Uterus (tissue), 2 donors: ENCODE results near the gene SMOC2.

Source experiments
- POLR2A ChIP-seq, 2 donors: fragments of 450-650 bp; IDR thresholded peaks; one replicate each; pipeline ENCODE4 v1.6.1; 2016; ENCODE audit warnings: antibody characterized with exemption in 2 of 2, mild to moderate bottlenecking in 1 of 2, moderate library complexity in 1 of 2
- TF ChIP-seq, protein P1 (sequence below), 4 experiments: fragments of 200-600 bp in 2 of 4; fragments of 450-650 bp in 2 of 4; sonication (generic) in 2 of 4; IDR thresholded peaks; one replicate each; pipeline ENCODE4 v1.5.1; 2016 to 2019; ENCODE audit warnings: antibody characterized with exemption in 4 of 4, mild to moderate bottlenecking in 2 of 4, moderate library complexity in 1 of 4

DNA sequence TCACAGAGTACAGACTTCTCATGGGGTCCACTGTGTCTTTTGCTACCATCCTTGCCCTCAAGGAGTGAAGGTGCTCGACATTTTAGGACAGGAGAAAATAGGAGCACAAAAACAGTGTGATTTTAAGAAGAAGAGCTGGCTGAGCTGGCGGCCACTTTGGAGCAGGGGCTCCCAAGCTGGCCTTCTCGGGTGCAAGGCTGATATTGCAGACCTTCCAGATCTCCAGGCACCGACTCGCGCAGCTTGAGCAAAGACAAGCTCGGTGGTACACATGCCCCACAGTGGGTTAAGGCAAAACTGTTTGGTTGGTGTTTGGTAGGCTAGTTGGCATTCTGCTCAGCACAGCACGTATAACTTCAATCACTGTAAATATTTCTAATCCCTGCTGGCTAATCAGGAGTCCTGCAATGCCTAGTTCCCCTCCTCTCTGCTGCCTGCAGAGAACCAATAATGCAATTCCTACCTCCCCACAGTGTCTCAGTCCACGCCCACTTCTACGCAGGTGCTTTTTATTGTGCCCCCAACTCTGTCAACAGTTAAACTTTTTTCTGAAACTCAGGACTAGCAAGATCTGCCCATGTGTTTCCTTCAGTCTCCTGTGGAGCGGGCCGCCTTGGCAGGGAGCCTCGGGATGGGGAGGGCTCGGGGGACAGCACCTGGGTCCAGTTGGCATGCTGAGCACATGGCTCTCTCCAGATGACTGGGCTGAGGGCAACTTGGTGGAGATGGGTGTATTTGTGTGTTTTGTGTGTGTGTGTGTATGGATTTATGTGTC is 12.7 kb upstream of the SMOC2 start:
- TF ChIP-seq, protein P1, sequence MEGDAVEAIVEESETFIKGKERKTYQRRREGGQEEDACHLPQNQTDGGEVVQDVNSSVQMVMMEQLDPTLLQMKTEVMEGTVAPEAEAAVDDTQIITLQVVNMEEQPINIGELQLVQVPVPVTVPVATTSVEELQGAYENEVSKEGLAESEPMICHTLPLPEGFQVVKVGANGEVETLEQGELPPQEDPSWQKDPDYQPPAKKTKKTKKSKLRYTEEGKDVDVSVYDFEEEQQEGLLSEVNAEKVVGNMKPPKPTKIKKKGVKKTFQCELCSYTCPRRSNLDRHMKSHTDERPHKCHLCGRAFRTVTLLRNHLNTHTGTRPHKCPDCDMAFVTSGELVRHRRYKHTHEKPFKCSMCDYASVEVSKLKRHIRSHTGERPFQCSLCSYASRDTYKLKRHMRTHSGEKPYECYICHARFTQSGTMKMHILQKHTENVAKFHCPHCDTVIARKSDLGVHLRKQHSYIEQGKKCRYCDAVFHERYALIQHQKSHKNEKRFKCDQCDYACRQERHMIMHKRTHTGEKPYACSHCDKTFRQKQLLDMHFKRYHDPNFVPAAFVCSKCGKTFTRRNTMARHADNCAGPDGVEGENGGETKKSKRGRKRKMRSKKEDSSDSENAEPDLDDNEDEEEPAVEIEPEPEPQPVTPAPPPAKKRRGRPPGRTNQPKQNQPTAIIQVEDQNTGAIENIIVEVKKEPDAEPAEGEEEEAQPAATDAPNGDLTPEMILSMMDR (IDR thresholded peaks at IDR 0.05): no peak
- TF ChIP-seq POLR2A (IDR thresholded peaks at IDR 0.05): no peak
